Loucy (cell line): Measurements from ENCODE around the gene HERC2.

Experiments used
- EZH2phosphoT487 ChIP-seq: fragments of 200-600 bp; IDR thresholded peaks from 2 replicates; pipeline ENCODE4 v1.6.1; 2018; ENCODE audit warnings: antibody characterized with exemption, mild to moderate bottlenecking, moderate library complexity, borderline replicate concordance
- TF ChIP-seq, protein P1 (sequence below): fragments of 200-600 bp; sonication (generic); conservative IDR thresholded peaks from 2 replicates; pipeline ENCODE4 v1.5.1; 2014; ENCODE audit warnings: mild to moderate bottlenecking, antibody characterized with exemption, low read length

DNA sequence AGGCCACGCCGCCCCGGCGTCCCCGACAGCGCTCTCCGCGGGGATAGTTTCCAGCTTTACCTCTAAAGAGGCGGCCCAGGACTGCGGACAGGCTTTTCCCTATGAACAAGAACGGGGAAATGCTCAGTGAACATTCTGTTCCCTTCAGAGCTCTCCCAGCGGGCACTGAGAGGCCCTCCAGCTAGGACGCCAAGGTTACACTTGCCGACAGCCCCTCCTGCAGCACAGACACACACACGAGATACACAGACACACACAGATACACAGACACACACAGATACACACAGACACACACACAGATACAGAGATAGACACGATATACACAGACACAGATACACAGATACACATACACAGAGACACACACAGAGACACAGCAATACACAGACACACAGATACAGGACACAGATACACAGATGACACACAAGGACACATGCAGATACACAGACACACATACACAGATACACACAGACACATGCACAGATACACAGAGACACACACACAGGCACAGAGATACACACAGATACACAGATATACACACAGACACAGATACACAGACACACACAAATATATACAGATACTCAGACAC is 222.3 kb downstream of the HERC2 start:
- TF ChIP-seq, protein P1, sequence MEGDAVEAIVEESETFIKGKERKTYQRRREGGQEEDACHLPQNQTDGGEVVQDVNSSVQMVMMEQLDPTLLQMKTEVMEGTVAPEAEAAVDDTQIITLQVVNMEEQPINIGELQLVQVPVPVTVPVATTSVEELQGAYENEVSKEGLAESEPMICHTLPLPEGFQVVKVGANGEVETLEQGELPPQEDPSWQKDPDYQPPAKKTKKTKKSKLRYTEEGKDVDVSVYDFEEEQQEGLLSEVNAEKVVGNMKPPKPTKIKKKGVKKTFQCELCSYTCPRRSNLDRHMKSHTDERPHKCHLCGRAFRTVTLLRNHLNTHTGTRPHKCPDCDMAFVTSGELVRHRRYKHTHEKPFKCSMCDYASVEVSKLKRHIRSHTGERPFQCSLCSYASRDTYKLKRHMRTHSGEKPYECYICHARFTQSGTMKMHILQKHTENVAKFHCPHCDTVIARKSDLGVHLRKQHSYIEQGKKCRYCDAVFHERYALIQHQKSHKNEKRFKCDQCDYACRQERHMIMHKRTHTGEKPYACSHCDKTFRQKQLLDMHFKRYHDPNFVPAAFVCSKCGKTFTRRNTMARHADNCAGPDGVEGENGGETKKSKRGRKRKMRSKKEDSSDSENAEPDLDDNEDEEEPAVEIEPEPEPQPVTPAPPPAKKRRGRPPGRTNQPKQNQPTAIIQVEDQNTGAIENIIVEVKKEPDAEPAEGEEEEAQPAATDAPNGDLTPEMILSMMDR, result no peak
- no peak for TF ChIP-seq EZH2phosphoT487
